OCI-LY7 (cell line): ENCODE measurements around the gene RIOK2. TPM values are rescaled to one million over a fixed set of nuclear protein-coding genes. Genes with fewer than 3 reads are reported as not detected.
A peak's percentile ranks its signal among the peaks of the same experiment; 100 is the strongest.
"Not testable (repeated sequence)": the region's sequence is repeated elsewhere in the genome, so short reads cannot be mapped to it uniquely, and the experiment has no call there.

Experiments
- BruUV-seq: library from RNA; stranded (reverse); fragments of 400-500 nt; replicated peaks from 2 replicates; lab custom pipeline; 2021; lab: Mats Ljungman, UMichigan
- CTCF ChIA-PET: fragments of 300-600 bp; sonication (Branson Sonifier 250); formaldehyde crosslinking; loops from one replicate; lab custom pipeline; 2022; ENCODE audit warnings: antibody characterized with exemption; ENCODE audit not compliant: unreplicated experiment; lab: Charles Lee
- POLR2A ChIA-PET: fragments of 300-600 bp; sonication (Branson Sonifier 250); formaldehyde crosslinking; loops from one replicate; lab custom pipeline; 2022; ENCODE audit warnings: antibody characterized with exemption; lab: Charles Lee
- DNase-seq: peaks from one replicate; pipeline ENCODE4 v3.0.0-alpha.2; 2015; ENCODE audit warnings: low spot score
- H2AFZ ChIP-seq: fragments of 200-600 bp; sonication (generic), shearing (Covaris generic); 2 replicates; pipeline ENCODE4 v1.6.1; 2014; ENCODE audit warnings: mild to moderate bottlenecking, antibody characterized with exemption, low read length, moderate library complexity
- H3K27ac ChIP-seq: fragments of 200-600 bp; sonication (generic); 2 replicates; pipeline ENCODE4 v1.5.1; 2014; ENCODE audit warnings: mixed run types, low read depth, mild to moderate bottlenecking, moderate library complexity, low read length, inconsistent platforms; ENCODE audit not compliant: poor library complexity, severe bottlenecking
- H3K36me3 ChIP-seq: fragments of 200-600 bp; sonication (generic); 2 replicates; pipeline ENCODE4 v1.6.1; 2014; ENCODE audit warnings: mild to moderate bottlenecking, antibody characterized with exemption, low read length, moderate library complexity, mixed read lengths; ENCODE audit not compliant: insufficient read depth
- H3K4me1 ChIP-seq: fragments of 200-600 bp; sonication (generic); 2 replicates; pipeline ENCODE4 v1.5.1; 2014; ENCODE audit warnings: mild to moderate bottlenecking, low read length; ENCODE audit not compliant: insufficient read depth, poor library complexity, severe bottlenecking
- H3K4me2 ChIP-seq: fragments of 200-600 bp; sonication (generic); 2 replicates; pipeline ENCODE4 v1.6.1; 2014; ENCODE audit warnings: mild to moderate bottlenecking, low read length
- H3K4me3 ChIP-seq: fragments of 200-600 bp; sonication (generic); 2 replicates; pipeline ENCODE4 v1.5.1; 2014; ENCODE audit warnings: mild to moderate bottlenecking, low read depth, low read length; ENCODE audit not compliant: poor library complexity, severe bottlenecking
- H3K79me2 ChIP-seq: fragments of 200-600 bp; sonication (generic); 2 replicates; pipeline ENCODE4 v1.6.1; 2016; ENCODE audit warnings: low read depth, mild to moderate bottlenecking, low read length, moderate library complexity, mixed read lengths; ENCODE audit not compliant: insufficient read depth
- H3K9me2 ChIP-seq: fragments of 200-600 bp; sonication (generic); 2 replicates; pipeline ENCODE4 v1.6.1; 2016; ENCODE audit warnings: mild to moderate bottlenecking, low read length, mixed read lengths; ENCODE audit not compliant: insufficient read depth
- H3K9me3 ChIP-seq: fragments of 200-600 bp; sonication (generic); 2 replicates; pipeline ENCODE4 v1.6.1; 2014; ENCODE audit warnings: mild to moderate bottlenecking, mixed run types, low read length, mixed read lengths
- H4K20me1 ChIP-seq: fragments of 200-600 bp; sonication (generic); 2 replicates; pipeline ENCODE4 v1.6.1; 2014; ENCODE audit warnings: mild to moderate bottlenecking, antibody characterized with exemption, low read length, moderate library complexity, mixed read lengths; ENCODE audit not compliant: insufficient read depth
- CTCF ChIP-seq: fragments of 200-600 bp; sonication (generic); conservative IDR thresholded peaks from 2 replicates; pipeline ENCODE4 v1.5.1; 2014; ENCODE audit warnings: mild to moderate bottlenecking, antibody characterized with exemption, low read length, moderate library complexity, mixed read lengths
- EZH2phosphoT487 ChIP-seq: fragments of 200-600 bp; sonication (generic); IDR thresholded peaks from 2 replicates; pipeline ENCODE4 v1.6.1; 2018; ENCODE audit warnings: low read depth, borderline replicate concordance, mild to moderate bottlenecking, mixed run types, antibody characterized with exemption, low read length, moderate library complexity, mixed read lengths
- intact Hi-C: fragments of 100-400 bp; cut with micrococcal nuclease; formaldehyde crosslinking; loops from one replicate; pipeline ENCODE4 v1.10.0; 2022; ENCODE audit not compliant: unreplicated experiment
- total RNA-seq, 2 experiments: library from RNA; depleted of rRNA in 1 of 2; stranded (reverse); fragments of >200 nt in 1 of 2; shearing (Covaris generic) in 1 of 2; gene quantifications; 2 replicates each; pipeline ENCODE4 v1.2.3, GENCODE V29; 2014 to 2022

Gene RIOK2
- total RNA-seq, 2 experiments from 2014 or later = 21.9 to 41.3 TPM

- CTCF ChIA-PET = interaction anchor here (1.0 to 2.5 kb wide), 2 partner anchors 145 to 272 kb away, joined by 3 to 12 read pairs; no protein-coding TSS in a partner anchor
- POLR2A ChIA-PET = interaction anchor here (0.5 to 3.5 kb wide), 14 partner anchors 8 to 389 kb away, joined by 3 to 13 read pairs (median 4); partner anchors contain the start of genes ERAP2 and RIOK2
- no peak overlapping the region; the same call in 1 of the 2 replicates for H2AFZ ChIP-seq
Observed at GRCh38 chr5:97141539-97141938, 41.5 kb downstream of the RIOK2 start.

GRCh38 chr5:97141031-97141430, 42.0 kb downstream of the RIOK2 start:
- POLR2A ChIA-PET = interaction anchor here (0.5 to 3.5 kb wide), 12 partner anchors 9 to 389 kb away, joined by 3 to 13 read pairs (median 4); partner anchors contain the start of gene ERAP2
- H3K27ac ChIP-seq = no peak overlapping the region
- no peak for DNase-seq
- no peaks in the 10 kb centered on the region for H3K9me2 ChIP-seq
- no peaks in the 10 kb centered on the region for H3K79me2 ChIP-seq
- no peak for TF ChIP-seq CTCF
- no peak for TF ChIP-seq EZH2phosphoT487
- no peaks in the 10 kb centered on the region for H3K9me3 ChIP-seq
- BruUV-seq = no TSS peak
- no peaks in the 10 kb centered on the region for H3K36me3 ChIP-seq
- H3K4me3 ChIP-seq = no peak overlapping the region
- H4K20me1 ChIP-seq = no peaks in the 10 kb centered on the region
- peak overlapping the region; percentile 67; the same call in 1 of the 2 replicates for H2AFZ ChIP-seq
- peaks cover 5% of the 10 kb centered on the region for H3K4me1 ChIP-seq
- H3K4me2 ChIP-seq = no peak overlapping the region
- intact Hi-C loops = loop anchor here (5.0 kb wide), 1 partner anchor 389 kb away; no protein-coding TSS in a partner anchor
- CTCF ChIA-PET = interaction anchor here (1.0 to 2.5 kb wide), 2 partner anchors 144 to 272 kb away, joined by 3 to 12 read pairs; no protein-coding TSS in a partner anchor

More at GRCh38 chr5:97141539-97141938, 41.5 kb downstream of the RIOK2 start:
- H3K27ac ChIP-seq = no peak overlapping the region
- no peaks in the 10 kb centered on the region for H3K9me3 ChIP-seq
- H3K79me2 ChIP-seq = no peaks in the 10 kb centered on the region
- H3K4me1 ChIP-seq = peaks cover 5% of the 10 kb centered on the region
- H3K4me2 ChIP-seq = no peak overlapping the region
- H3K4me3 ChIP-seq = no peak overlapping the region
- DNase-seq = no peak
- intact Hi-C loops = loop anchor here (5.0 kb wide), 1 partner anchor 389 kb away; no protein-coding TSS in a partner anchor
- no peaks in the 10 kb centered on the region for H4K20me1 ChIP-seq
- TF ChIP-seq EZH2phosphoT487 = no peak
- no peak for TF ChIP-seq CTCF
- no TSS peak for BruUV-seq
- no peaks in the 10 kb centered on the region for H3K9me2 ChIP-seq
- H3K36me3 ChIP-seq = no peaks in the 10 kb centered on the region

GRCh38 chr5:97140250-97140649, 42.8 kb downstream of the RIOK2 start:
- H3K4me1 ChIP-seq, BruUV-seq, H3K9me2 ChIP-seq, H3K4me2 ChIP-seq, H3K79me2 ChIP-seq, H3K27ac ChIP-seq, DNase-seq, H3K9me3 ChIP-seq, H3K4me3 ChIP-seq, H4K20me1 ChIP-seq, H3K36me3 ChIP-seq: not testable (repeated sequence)
- ChIA-PET POLR2A (interaction anchor here (0.5 to 3.5 kb wide), 20 partner anchors 8 to 335 kb away, joined by 3 to 13 read pairs (median 3); partner anchors contain the start of gene ERAP2), CTCF (interaction anchor here (2.5 kb wide), 1 partner anchor 271 kb away, joined by 12 read pairs; no protein-coding TSS in a partner anchor)
- intact Hi-C loops = loop anchor here (5.0 kb wide), 1 partner anchor 388 kb away; no protein-coding TSS in a partner anchor
- H2AFZ ChIP-seq = peak overlapping the region; percentile 67; the same call in 1 of the 2 replicates
